Parathyroid adenoma (tissue), 2 donors: Measurements from ENCODE around the gene FAM90A26.
"Not testable (repeated sequence)": the region's sequence is repeated elsewhere in the genome, so short reads cannot be mapped to it uniquely, and the experiment has no call there.

Source experiments
- H2AFZ ChIP-seq: fragments of 300-600 bp; sonication (generic); one replicate; pipeline ENCODE4 v1.7.0; 2017; ENCODE audit warnings: antibody characterized with exemption, mild to moderate bottlenecking
- H3K27ac ChIP-seq: fragments of 300-600 bp; sonication (generic); one replicate; pipeline ENCODE4 v1.7.0; 2017
- H3K27me3 ChIP-seq: fragments of 300-600 bp; sonication (generic); one replicate; pipeline ENCODE4 v1.7.0; 2017; ENCODE audit warnings: low read length; ENCODE audit not compliant: control insufficient read depth, insufficient read depth
- H3K36me3 ChIP-seq: fragments of 300-600 bp; sonication (generic); one replicate; pipeline ENCODE4 v1.7.0; 2017; ENCODE audit warnings: low read length; ENCODE audit not compliant: control insufficient read depth, insufficient read depth
- H3K4me1 ChIP-seq: fragments of 300-600 bp; sonication (generic); one replicate; pipeline ENCODE4 v1.7.0; 2017; ENCODE audit warnings: control low read depth
- H3K4me2 ChIP-seq: fragments of 300-600 bp; sonication (generic); one replicate; pipeline ENCODE4 v1.7.0; 2017; ENCODE audit warnings: low read length
- H3K4me3 ChIP-seq: fragments of 300-600 bp; sonication (generic); one replicate; pipeline ENCODE4 v1.7.0; 2017; ENCODE audit warnings: low read depth, low read length
- H3K79me2 ChIP-seq: fragments of 300-600 bp; sonication (generic); one replicate; pipeline ENCODE4 v1.7.0; 2017; ENCODE audit warnings: control low read depth
- H3K9ac ChIP-seq: fragments of 300-600 bp; sonication (generic); one replicate; pipeline ENCODE4 v1.7.0; 2017; ENCODE audit warnings: mild to moderate bottlenecking
- H3K9me3 ChIP-seq: fragments of 300-600 bp; sonication (generic); one replicate; pipeline ENCODE4 v1.7.0; 2017; ENCODE audit warnings: low read length; ENCODE audit not compliant: control insufficient read depth
- TF ChIP-seq, protein P1 (sequence below): fragments of 300-600 bp; sonication (generic); IDR thresholded peaks from one replicate; pipeline ENCODE4 v1.7.0; 2017; ENCODE audit warnings: antibody characterized with exemption, mild to moderate bottlenecking
- donor health status: primary hyperparathyroidism.

Gene FAM90A26

GRCh38 chr4:9169791-9170459, at the start of gene FAM90A26:
Gene FAM90A26, plus strand, starts transcription at chr4:9170409. Its CDS starts 2,764 bp downstream, at chr4:9173173.
- not testable (repeated sequence) for H3K9ac ChIP-seq, H3K4me2 ChIP-seq, H3K4me3 ChIP-seq, H3K79me2 ChIP-seq, H3K9me3 ChIP-seq, H3K27ac ChIP-seq, H3K27me3 ChIP-seq, H3K4me1 ChIP-seq, H3K36me3 ChIP-seq, H2AFZ ChIP-seq

DNA sequence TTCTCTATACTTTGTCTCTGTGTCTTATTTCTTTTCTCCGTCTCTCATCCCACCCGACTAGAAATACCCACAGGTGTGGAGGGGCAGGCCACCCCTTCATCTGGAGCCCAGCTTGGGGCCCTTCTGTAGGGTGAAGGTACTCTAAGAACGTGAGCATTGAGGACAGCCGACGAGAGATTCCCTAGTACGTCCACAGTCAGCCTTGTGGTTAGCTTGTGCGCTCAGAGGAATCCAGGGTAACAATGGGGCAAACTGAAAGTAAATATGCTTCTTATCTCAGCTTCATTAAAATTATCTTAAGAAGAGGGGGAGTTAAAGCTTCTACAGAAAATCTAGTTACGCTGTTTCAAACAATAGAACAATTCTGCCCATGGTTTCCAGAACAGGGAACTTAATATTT, 47.5 kb upstream of the FAM90A26 start:
- not testable (repeated sequence) for H3K9ac ChIP-seq, H3K79me2 ChIP-seq, H3K9me3 ChIP-seq, H3K27me3 ChIP-seq, H3K4me2 ChIP-seq, H3K27ac ChIP-seq, H3K4me3 ChIP-seq, H3K4me1 ChIP-seq, H2AFZ ChIP-seq, H3K36me3 ChIP-seq

DNA sequence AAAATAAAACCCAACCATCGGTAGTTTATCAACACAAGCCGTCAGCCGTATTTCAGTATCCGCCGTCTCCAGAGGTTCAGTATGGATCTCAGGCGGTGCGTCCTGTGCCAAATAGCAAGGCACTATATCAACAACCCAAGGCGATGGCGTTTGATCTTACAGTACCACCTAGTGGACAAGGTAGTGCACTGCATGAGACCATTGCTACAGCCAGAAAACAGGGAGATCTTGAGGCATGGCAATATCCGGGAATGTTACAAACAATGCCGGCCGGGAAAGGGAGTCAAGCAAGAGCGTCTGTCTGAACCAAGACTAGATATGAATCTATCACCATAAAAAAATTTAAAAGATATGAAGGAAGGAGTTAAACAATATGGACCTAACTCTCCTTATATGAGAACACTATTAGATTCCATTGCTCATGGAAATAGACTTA, 46.6 kb upstream of the FAM90A26 start:
- TF ChIP-seq, protein P1, sequence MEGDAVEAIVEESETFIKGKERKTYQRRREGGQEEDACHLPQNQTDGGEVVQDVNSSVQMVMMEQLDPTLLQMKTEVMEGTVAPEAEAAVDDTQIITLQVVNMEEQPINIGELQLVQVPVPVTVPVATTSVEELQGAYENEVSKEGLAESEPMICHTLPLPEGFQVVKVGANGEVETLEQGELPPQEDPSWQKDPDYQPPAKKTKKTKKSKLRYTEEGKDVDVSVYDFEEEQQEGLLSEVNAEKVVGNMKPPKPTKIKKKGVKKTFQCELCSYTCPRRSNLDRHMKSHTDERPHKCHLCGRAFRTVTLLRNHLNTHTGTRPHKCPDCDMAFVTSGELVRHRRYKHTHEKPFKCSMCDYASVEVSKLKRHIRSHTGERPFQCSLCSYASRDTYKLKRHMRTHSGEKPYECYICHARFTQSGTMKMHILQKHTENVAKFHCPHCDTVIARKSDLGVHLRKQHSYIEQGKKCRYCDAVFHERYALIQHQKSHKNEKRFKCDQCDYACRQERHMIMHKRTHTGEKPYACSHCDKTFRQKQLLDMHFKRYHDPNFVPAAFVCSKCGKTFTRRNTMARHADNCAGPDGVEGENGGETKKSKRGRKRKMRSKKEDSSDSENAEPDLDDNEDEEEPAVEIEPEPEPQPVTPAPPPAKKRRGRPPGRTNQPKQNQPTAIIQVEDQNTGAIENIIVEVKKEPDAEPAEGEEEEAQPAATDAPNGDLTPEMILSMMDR = peak; percentile 59
- not testable (repeated sequence) for H3K4me3 ChIP-seq, H3K4me1 ChIP-seq, H3K4me2 ChIP-seq, H3K79me2 ChIP-seq, H3K9ac ChIP-seq, H3K27ac ChIP-seq, H3K9me3 ChIP-seq, H3K27me3 ChIP-seq, H3K36me3 ChIP-seq
- peak overlapping the region; percentile 33 for H2AFZ ChIP-seq

GRCh38 chr4:9125601-9126161, 44.5 kb upstream of the FAM90A26 start:
- not testable (repeated sequence) for H3K9me3 ChIP-seq, H3K36me3 ChIP-seq, H3K4me1 ChIP-seq, H3K4me2 ChIP-seq, H3K79me2 ChIP-seq, H3K27ac ChIP-seq, H2AFZ ChIP-seq, H3K27me3 ChIP-seq, H3K9ac ChIP-seq, H3K4me3 ChIP-seq

DNA sequence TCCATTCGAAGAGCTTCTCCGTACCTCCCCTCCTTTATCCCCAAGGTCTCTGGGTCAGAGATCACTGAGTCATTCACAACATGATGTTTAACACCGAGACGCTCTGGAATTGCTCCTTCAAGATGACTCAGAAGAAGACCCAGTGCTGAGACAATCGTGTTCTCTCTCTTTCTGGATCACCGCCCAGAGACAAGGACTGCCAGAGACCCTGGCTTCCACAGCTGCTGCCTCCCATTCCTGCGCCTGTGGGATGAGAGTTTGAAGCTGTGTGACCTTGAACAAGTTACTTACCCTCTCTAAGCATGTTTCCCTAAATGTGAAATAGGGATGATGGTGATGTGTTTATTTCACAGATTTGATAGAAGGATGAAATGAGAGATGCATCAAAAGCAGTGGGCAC, 38.8 kb upstream of the FAM90A26 start:
- not testable (repeated sequence) for H3K27ac ChIP-seq, H3K79me2 ChIP-seq

GRCh38 chr4:9132849-9133248, 37.4 kb upstream of the FAM90A26 start:
- H3K4me3 ChIP-seq, H3K9ac ChIP-seq, H3K27ac ChIP-seq, H2AFZ ChIP-seq, H3K27me3 ChIP-seq, H3K4me1 ChIP-seq, H3K4me2 ChIP-seq, H3K9me3 ChIP-seq, H3K79me2 ChIP-seq, H3K36me3 ChIP-seq: not testable (repeated sequence)

More for the DNA sequence above, 38.8 kb upstream of the FAM90A26 start:
- not testable (repeated sequence) for H3K9ac ChIP-seq, H3K9me3 ChIP-seq, H3K4me3 ChIP-seq, H3K27me3 ChIP-seq, H3K4me1 ChIP-seq, H2AFZ ChIP-seq, H3K36me3 ChIP-seq, H3K4me2 ChIP-seq

GRCh38 chr4:9134011-9134410, 36.2 kb upstream of the FAM90A26 start:
- not testable (repeated sequence) for H3K9me3 ChIP-seq, H3K79me2 ChIP-seq, H3K27me3 ChIP-seq, H3K4me1 ChIP-seq, H3K4me3 ChIP-seq, H3K4me2 ChIP-seq, H3K9ac ChIP-seq, H3K36me3 ChIP-seq, H2AFZ ChIP-seq
- peak overlapping the region; percentile 47 for H3K27ac ChIP-seq

DNA sequence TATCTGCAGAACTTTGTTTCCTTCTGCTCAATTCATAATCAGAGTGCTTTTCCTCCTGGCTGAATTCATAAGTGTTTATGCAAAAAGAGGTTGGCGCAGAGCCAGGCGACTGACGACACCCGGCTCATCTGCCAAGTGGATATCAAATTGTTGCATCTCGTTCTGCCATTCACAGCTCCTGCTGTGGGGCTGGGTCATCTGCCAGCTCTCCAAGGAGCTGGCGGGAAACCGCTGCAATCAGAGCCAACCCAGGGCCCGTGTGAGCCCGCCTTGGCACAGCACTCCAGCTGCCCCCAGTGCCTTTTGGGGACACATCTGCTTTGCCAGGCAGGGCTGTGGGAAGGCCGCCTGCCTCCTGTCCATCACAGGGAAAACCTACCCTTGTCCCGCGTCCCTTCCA, 35.7 kb upstream of the FAM90A26 start:
- not testable (repeated sequence) for H3K27me3 ChIP-seq, H3K9ac ChIP-seq, H3K9me3 ChIP-seq, H3K36me3 ChIP-seq, H3K79me2 ChIP-seq, H2AFZ ChIP-seq, H3K4me2 ChIP-seq, H3K4me3 ChIP-seq, H3K4me1 ChIP-seq
- H3K27ac ChIP-seq = peak overlapping the region; percentile 47

- not testable (repeated sequence) for H3K9me3 ChIP-seq, H2AFZ ChIP-seq, H3K27ac ChIP-seq, H3K4me1 ChIP-seq, H3K9ac ChIP-seq, H3K36me3 ChIP-seq, H3K4me3 ChIP-seq, H3K27me3 ChIP-seq, H3K79me2 ChIP-seq, H3K4me2 ChIP-seq
Measured at GRCh38 chr4:9141050-9141449, 29.2 kb upstream of the FAM90A26 start.

GRCh38 chr4:9142786-9143185, 27.4 kb upstream of the FAM90A26 start:
- H3K27ac ChIP-seq, H3K79me2 ChIP-seq, H3K27me3 ChIP-seq, H3K4me1 ChIP-seq, H3K36me3 ChIP-seq, H2AFZ ChIP-seq, H3K9ac ChIP-seq, H3K4me3 ChIP-seq, H3K4me2 ChIP-seq, H3K9me3 ChIP-seq: not testable (repeated sequence)
